ENCODE data around the gene PRKCA. TPM values are rescaled to one million over a fixed set of nuclear protein-coding genes. Genes with fewer than 3 reads are reported as not detected.

The PRKCA gene
- total and polyA plus RNA-seq, 9 donors: 9.1 to 67.6 (median 37.2) TPM

GRCh38 chr17:66496306-66496705 is 193.9 kb downstream of the PRKCA start:
- TF ChIP-seq EP300 (IDR thresholded peaks at IDR 0.05) (no peak), POLR2A (IDR thresholded peaks at IDR 0.05) (no peak), CTCF (IDR thresholded peaks at IDR 0.05) (no peak)
- H3K36me3 ChIP-seq: no peaks in the 10 kb centered on the region
- peaks cover 2% of the 10 kb centered on the region for H3K4me1 ChIP-seq (ENCODE audit: insufficient read depth)
- WGBS, 3 donors: 66 to 94% (median 92%) methylated on average over 5 of the region's 5 CpGs
- no peak overlapping the region for H3K4me3 ChIP-seq
- H3K9me3 ChIP-seq: no peaks in the 10 kb centered on the region
- no peak for DNase-seq
- H3K27ac ChIP-seq: no peak overlapping the region
- intact Hi-C loops (cut with DNase I): no loop called here
- H3K27me3 ChIP-seq: no peaks in the 10 kb centered on the region

- H3K27ac ChIP-seq: no peak overlapping the region
- no peak for TF ChIP-seq POLR2A (IDR thresholded peaks at IDR 0.05)
- TF ChIP-seq CTCF (IDR thresholded peaks at IDR 0.05): no peak
- no peak for TF ChIP-seq EP300 (IDR thresholded peaks at IDR 0.05)
- intact Hi-C loops (cut with DNase I): no loop called here
- no peaks in the 10 kb centered on the region for H3K36me3 ChIP-seq
- no peak overlapping the region for H3K4me3 ChIP-seq
- no peaks in the 10 kb centered on the region for H3K9me3 ChIP-seq
- DNase-seq: no peak
- no peaks in the 10 kb centered on the region for H3K4me1 ChIP-seq (ENCODE audit: insufficient read depth)
- H3K27me3 ChIP-seq: no peaks in the 10 kb centered on the region
- 94 to 98% (median 97%) methylated on average over 5 of the region's 5 CpGs for WGBS, 3 donors
Observed at GRCh38 chr17:66498580-66498979, 196.2 kb downstream of the PRKCA start.

GRCh38 chr17:66506641-66507040 is 204.2 kb downstream of the PRKCA start:
- H3K4me3 ChIP-seq: no peak overlapping the region
- H3K4me1 ChIP-seq (ENCODE audit: insufficient read depth): peaks cover 8% of the 10 kb centered on the region
- H3K36me3 ChIP-seq: no peaks in the 10 kb centered on the region

GRCh38 chr17:66507103-66507923 is 204.9 kb downstream of the PRKCA start:
- intact Hi-C loops (cut with DNase I): no loop called here
- H3K9me3 ChIP-seq: no peaks in the 10 kb centered on the region
- no peak overlapping the region for H3K4me3 ChIP-seq
- TF ChIP-seq EP300 (IDR thresholded peaks at IDR 0.05): no peak
- TF ChIP-seq POLR2A (IDR thresholded peaks at IDR 0.05): no peak
- TF ChIP-seq CTCF (IDR thresholded peaks at IDR 0.05): no peak
- H3K4me1 ChIP-seq (ENCODE audit: insufficient read depth): peaks cover 8% of the 10 kb centered on the region
- 53 to 56% (median 55%) methylated on average over 7 of the region's 7 CpGs for WGBS, 3 donors
- no peaks in the 10 kb centered on the region for H3K36me3 ChIP-seq
- DNase-seq: peak; percentile 33 to 55 (median 41)
- peak overlapping the region in 1 of 2 donors; percentile 61 for H3K27ac ChIP-seq
- no peaks in the 10 kb centered on the region for H3K27me3 ChIP-seq

More at GRCh38 chr17:66506641-66507040, 204.2 kb downstream of the PRKCA start:
- no peaks in the 10 kb centered on the region for H3K27me3 ChIP-seq
- TF ChIP-seq CTCF (IDR thresholded peaks at IDR 0.05): no peak
- no peak for TF ChIP-seq POLR2A (IDR thresholded peaks at IDR 0.05)
- no peak for TF ChIP-seq EP300 (IDR thresholded peaks at IDR 0.05)
- no peak overlapping the region for H3K27ac ChIP-seq
- intact Hi-C loops (cut with DNase I): no loop called here
- WGBS, 3 donors: 94 to 95% (median 95%) methylated on average over 6 of the region's 6 CpGs
- H3K9me3 ChIP-seq: no peaks in the 10 kb centered on the region
- no peak for DNase-seq

Data from ovary (tissue), 9 donors.